HFFc6 (cell line): ENCODE data around the gene CHRNB1. TPM values are rescaled to one million over a fixed set of nuclear protein-coding genes. Genes with fewer than 3 reads are reported as not detected.

Experiments
- DNase-seq: peaks from one replicate; pipeline ENCODE4 v3.0.0-alpha.2; 2018
- H3K27ac Mint-ChIP-seq: 2 replicates; pipeline ENCODE4 v1.8.0; 2020; ENCODE audit warnings: mild to moderate bottlenecking, mixed read lengths
- H3K27me3 Mint-ChIP-seq: 2 replicates; pipeline ENCODE4 v1.8.0; 2021; ENCODE audit warnings: mild to moderate bottlenecking, moderate library complexity, mixed read lengths; ENCODE audit not compliant: insufficient read depth
- H3K36me3 Mint-ChIP-seq: 2 replicates; pipeline ENCODE4 v1.8.0; 2021; ENCODE audit warnings: low read depth, mixed read lengths
- H3K4me1 Mint-ChIP-seq: 2 replicates; pipeline ENCODE4 v1.8.0; 2020; ENCODE audit warnings: low read depth, mixed read lengths
- H3K4me3 Mint-ChIP-seq: 2 replicates; pipeline ENCODE4 v1.8.0; 2020; ENCODE audit warnings: mild to moderate bottlenecking, moderate library complexity, mixed read lengths
- H3K9me3 Mint-ChIP-seq: 2 replicates; pipeline ENCODE4 v1.8.0; 2020; ENCODE audit warnings: mild to moderate bottlenecking, mixed read lengths
- CTCF ChIP-seq: fragments of 200-600 bp; sonication (generic); IDR thresholded peaks from 2 replicates; pipeline ENCODE4 v1.5.0; 2021; ENCODE audit warnings: antibody characterized with exemption, mild to moderate bottlenecking
- total RNA-seq, 6 experiments: library from RNA; stranded (reverse); fragmentation: NEBNext Ultra II Directional; extraction: Animal tissue kit (Norgen Biotek cat#: 25700); gene quantifications; 2 replicates in 1 of 6; 3 replicates in 5 of 6; pipeline ENCODE4 v1.2.3, GENCODE V29; 2021

Gene CHRNB1
- total RNA-seq, 6 experiments from 2014 or later: 2.0 to 2.8 (median 2.4) TPM

DNA sequence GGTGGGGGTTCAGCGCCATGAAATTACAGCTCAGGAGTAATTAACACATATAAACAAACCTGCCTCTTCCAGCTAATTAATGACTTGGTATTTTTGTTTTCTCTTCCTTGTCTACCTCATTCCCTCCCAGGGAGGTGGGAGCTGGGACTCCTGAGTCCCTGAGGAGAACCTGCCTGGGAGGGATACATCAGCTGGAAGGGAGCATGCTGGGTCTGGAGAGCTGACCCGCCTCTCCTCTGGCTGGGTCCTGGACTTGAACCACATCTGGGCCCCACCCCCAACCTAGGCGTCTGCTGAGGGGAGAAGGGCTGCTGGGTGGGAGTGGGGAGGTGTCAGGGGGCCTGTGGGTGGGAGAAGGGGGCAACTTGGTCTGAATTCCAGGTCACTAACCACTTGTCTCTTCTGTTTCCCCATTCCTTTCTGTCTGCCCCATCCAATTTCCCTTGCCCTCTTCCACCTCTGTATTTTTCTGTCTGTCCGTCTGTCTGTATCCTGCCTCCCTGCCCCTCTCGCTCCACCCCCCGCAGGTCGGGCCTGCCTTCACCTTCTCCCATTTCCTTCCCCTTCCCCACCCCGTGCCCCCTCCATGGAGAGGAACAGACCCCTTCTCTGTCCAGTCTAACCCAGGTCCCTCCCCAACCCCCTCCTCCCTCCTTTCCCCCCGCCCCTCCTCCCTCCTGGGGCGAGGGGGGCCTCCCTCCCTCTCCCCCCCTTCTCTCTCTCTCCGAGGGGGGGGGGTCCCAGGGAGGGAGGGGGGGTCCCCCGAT lies 37.2 kb upstream of the CHRNB1 start, which contains the start of gene NLGN2:
Gene NLGN2 (plus strand): TSS at position 361 of the 767 bp plus-strand sequence. CDS start 411 bp downstream, outside the sequence.
- no peak within 1 kb of the TSS for H3K27ac Mint-ChIP-seq
- no peaks in the 10 kb centered on the region for H3K9me3 Mint-ChIP-seq
- DNase-seq: no peak
- no peak for TF ChIP-seq CTCF
- peaks cover 2% of the 10 kb centered on the region for H3K27me3 Mint-ChIP-seq
- peaks cover 23% of the 10 kb centered on the region for H3K4me1 Mint-ChIP-seq
- peaks cover 17% of the 10 kb centered on the region for H3K36me3 Mint-ChIP-seq
- H3K4me3 Mint-ChIP-seq: no peak within 1 kb of the TSS; the same call in 1 of the 2 replicates

DNA sequence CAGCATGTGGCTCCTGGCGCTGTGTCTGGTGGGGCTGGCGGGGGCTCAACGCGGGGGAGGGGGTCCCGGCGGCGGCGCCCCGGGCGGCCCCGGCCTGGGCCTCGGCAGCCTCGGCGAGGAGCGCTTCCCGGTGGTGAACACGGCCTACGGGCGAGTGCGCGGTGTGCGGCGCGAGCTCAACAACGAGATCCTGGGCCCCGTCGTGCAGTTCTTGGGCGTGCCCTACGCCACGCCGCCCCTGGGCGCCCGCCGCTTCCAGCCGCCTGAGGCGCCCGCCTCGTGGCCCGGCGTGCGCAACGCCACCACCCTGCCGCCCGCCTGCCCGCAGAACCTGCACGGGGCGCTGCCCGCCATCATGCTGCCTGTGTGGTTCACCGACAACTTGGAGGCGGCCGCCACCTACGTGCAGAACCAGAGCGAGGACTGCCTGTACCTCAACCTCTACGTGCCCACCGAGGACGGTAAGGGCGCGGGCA lies 36.6 kb upstream of the CHRNB1 start:
- Mint-ChIP-seq H3K4me1 (peaks cover 23% of the 10 kb centered on the region), H3K36me3 (peaks cover 17% of the 10 kb centered on the region), H3K27ac (no peak overlapping the region), H3K9me3 (no peaks in the 10 kb centered on the region), H3K4me3 (no peak overlapping the region), H3K27me3 (peaks cover 2% of the 10 kb centered on the region)
- TF ChIP-seq CTCF: no peak
- no peak for DNase-seq

DNA sequence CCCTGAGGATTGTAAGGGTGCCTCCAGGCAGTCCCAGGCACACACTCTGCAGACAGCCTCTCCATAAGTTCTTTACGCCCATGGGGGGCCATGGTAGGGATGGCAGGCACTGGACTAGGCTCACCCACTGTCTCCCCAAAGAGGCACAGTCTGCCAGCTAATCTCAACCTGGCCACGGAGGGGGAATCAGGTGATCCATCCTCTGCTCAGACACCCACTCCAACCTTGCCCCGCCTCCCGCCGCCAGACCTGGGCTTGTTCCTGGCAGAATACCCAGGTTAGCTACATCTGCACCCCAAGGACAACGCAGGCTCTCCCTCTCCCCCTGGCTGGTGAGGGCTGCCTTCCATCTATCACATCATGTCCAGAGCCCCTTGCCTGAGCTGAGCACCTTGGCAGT lies 36.0 kb upstream of the CHRNB1 start:
- no peak for DNase-seq
- Mint-ChIP-seq H3K4me1 (peaks cover 25% of the 10 kb centered on the region), H3K27me3 (peaks cover 2% of the 10 kb centered on the region), H3K9me3 (no peaks in the 10 kb centered on the region), H3K4me3 (no peak overlapping the region), H3K36me3 (peaks cover 17% of the 10 kb centered on the region), H3K27ac (no peak overlapping the region)
- TF ChIP-seq CTCF: no peak

DNA sequence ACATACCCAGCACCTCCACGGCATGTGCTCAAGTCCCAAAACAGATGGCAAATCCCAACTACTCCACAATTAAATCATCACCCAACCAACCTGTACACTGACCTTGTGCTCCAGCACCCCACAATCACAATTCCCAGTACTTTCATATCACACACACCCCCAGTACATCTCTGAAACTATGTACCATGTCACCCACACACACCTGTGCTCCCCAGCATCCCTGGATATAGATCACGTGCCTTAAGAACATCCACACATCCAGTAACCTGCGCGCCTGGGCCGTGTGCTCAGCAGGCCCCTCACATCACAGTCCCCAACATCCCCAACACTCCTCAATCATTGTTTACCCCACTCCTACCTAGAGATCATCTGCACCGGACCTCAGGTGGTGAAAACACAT lies 35.1 kb upstream of the CHRNB1 start:
- H3K4me1 Mint-ChIP-seq: peaks cover 25% of the 10 kb centered on the region
- peaks cover 2% of the 10 kb centered on the region for H3K27me3 Mint-ChIP-seq
- no peaks in the 10 kb centered on the region for H3K9me3 Mint-ChIP-seq
- H3K36me3 Mint-ChIP-seq: peaks cover 17% of the 10 kb centered on the region
- H3K4me3 Mint-ChIP-seq: no peak overlapping the region
- no peak for TF ChIP-seq CTCF
- DNase-seq: no peak
- no peak overlapping the region for H3K27ac Mint-ChIP-seq

DNA sequence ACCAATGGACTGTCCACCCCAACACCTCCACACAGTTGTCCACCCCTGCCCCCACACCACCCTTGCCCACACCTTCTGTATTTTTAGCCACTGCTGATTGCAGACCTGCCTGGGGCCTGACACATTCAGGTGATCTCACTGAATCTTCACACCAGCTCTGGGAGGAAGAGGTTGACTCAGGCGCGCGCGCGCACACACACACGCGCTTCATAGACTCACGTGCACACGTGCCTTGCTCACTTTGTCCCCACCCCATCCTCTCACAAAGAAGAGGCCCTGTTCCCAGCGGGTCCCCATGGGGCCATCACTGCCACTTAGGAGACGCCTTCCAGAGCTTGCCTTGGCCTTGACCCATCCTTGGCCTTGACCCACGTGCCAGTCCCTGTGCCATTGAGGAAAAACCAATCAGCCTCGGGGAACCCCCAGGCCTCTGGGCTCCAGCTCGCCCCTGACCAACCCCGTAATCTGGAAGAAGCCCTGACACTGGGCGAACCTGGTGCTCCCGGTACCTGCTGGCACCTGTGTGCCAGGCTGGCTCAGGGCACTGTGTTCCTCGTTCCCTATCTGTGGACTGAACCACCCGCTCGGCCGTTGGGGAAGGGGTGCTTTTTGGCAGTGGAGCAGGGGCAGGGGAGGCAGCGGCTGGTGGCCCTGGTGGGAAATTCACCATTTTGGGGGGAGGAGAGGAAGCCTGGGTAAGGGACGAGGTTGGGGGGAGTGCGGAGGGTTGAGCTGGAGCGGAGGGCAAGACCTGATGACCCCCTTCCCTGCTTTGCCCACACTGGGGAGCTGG lies 34.0 kb upstream of the CHRNB1 start:
- Mint-ChIP-seq H3K9me3 (no peaks in the 10 kb centered on the region), H3K4me1 (peaks cover 21% of the 10 kb centered on the region), H3K27me3 (peaks cover 2% of the 10 kb centered on the region), H3K36me3 (peaks cover 23% of the 10 kb centered on the region), H3K4me3 (no peak overlapping the region), H3K27ac (no peak overlapping the region)
- DNase-seq: no peak
- no peak for TF ChIP-seq CTCF
